Putamen (tissue), 1 donor: ENCODE results near the gene ZNF654.
"Not testable (repeated sequence)": the region's sequence is repeated elsewhere in the genome, so short reads cannot be mapped to it uniquely, and the experiment has no call there.

Experiments used
- DNase-seq: peaks from one replicate; pipeline ENCODE4 v3.0.0-alpha.2; 2016; ENCODE audit warnings: low spot score

ZNF654 gene

GRCh38 chr3:88058581-88059379 is at the start of gene ZNF654, which contains the start of gene CGGBP1:
TSS of gene ZNF654 (plus strand) at chr3:88059255. CDS start at chr3:88059320, 65 bp downstream.
TSS of gene CGGBP1 (minus strand) at chr3:88059005. CDS start at chr3:88055976, 3,029 bp downstream.
- DNase-seq, result peak; percentile 99

- no peak for DNase-seq
Measured at GRCh38 chr3:88010810-88011209, 48.2 kb upstream of the ZNF654 start.

- DNase-seq, result no peak
Measured at GRCh38 chr3:88013592-88013991, 45.5 kb upstream of the ZNF654 start.

GRCh38 chr3:88015656-88016055 is 43.4 kb upstream of the ZNF654 start:
- not testable (repeated sequence) for DNase-seq

- no peak for DNase-seq
Measured at GRCh38 chr3:88019024-88019423, 40.0 kb upstream of the ZNF654 start.

GRCh38 chr3:88025001-88025552 is 34.0 kb upstream of the ZNF654 start:
- DNase-seq, result no peak

- no peak for DNase-seq
Measured at GRCh38 chr3:88028876-88029275, 30.2 kb upstream of the ZNF654 start.

GRCh38 chr3:88030210-88030609 is 28.8 kb upstream of the ZNF654 start:
- no peak for DNase-seq

GRCh38 chr3:88031642-88032077 is 27.4 kb upstream of the ZNF654 start:
- DNase-seq, result peak; percentile 10

- DNase-seq, result no peak
Measured at GRCh38 chr3:88032245-88032644, 26.8 kb upstream of the ZNF654 start.

- no peak for DNase-seq
Measured at GRCh38 chr3:88033079-88033478, 26.0 kb upstream of the ZNF654 start.

GRCh38 chr3:88033808-88034207 is 25.2 kb upstream of the ZNF654 start:
- no peak for DNase-seq

GRCh38 chr3:88034491-88035275 is 24.4 kb upstream of the ZNF654 start:
- DNase-seq, result no peak

GRCh38 chr3:88036221-88036620 is 22.8 kb upstream of the ZNF654 start:
- no peak for DNase-seq

GRCh38 chr3:88038566-88038965 is 20.5 kb upstream of the ZNF654 start:
- no peak for DNase-seq

GRCh38 chr3:88040529-88040928 is 18.5 kb upstream of the ZNF654 start:
- no peak for DNase-seq

GRCh38 chr3:88041005-88041404 is 18.1 kb upstream of the ZNF654 start:
- no peak for DNase-seq

- DNase-seq, result no peak
Measured at GRCh38 chr3:88044411-88044810, 14.6 kb upstream of the ZNF654 start.

GRCh38 chr3:88046766-88047165 is 12.3 kb upstream of the ZNF654 start:
- DNase-seq, result no peak

- DNase-seq, result peak; percentile 13
Measured at GRCh38 chr3:88057630-88058305, 1.3 kb upstream of the ZNF654 start.

GRCh38 chr3:88058306-88058580 is 812 bp upstream of the ZNF654 start:
- DNase-seq, result no peak

- no peak for DNase-seq
Measured at GRCh38 chr3:88059380-88060170, 520 bp downstream of the ZNF654 start.
